IMR-90 (cell line): Measurements from ENCODE around the gene RAD23B. TPM values are rescaled to one million over a fixed set of nuclear protein-coding genes. Genes with fewer than 3 reads are reported as not detected.
A peak's percentile ranks its signal among the peaks of the same experiment; 100 is the strongest.

ENCODE experiments used
- ATAC-seq: fragments of 200-7000 bp; cut with Tn5 transposase; 2 replicates; pipeline ENCODE4 v1.9.1; 2020; ENCODE audit warnings: low read depth, mild to moderate bottlenecking, moderate library complexity
- BruUV-seq: library from RNA; stranded (reverse); fragments of 400-500 nt; replicated peaks from 2 replicates; lab custom pipeline; 2021; lab: Mats Ljungman, UMichigan
- CTCF ChIA-PET: fragments of 300-600 bp; formaldehyde crosslinking; extraction: SDS; loops from one replicate; lab custom pipeline; 2021; ENCODE audit warnings: antibody characterized with exemption; lab: Yijun Ruan, JAX
- POLR2A ChIA-PET: fragments of 300-600 bp; sonication (Branson Sonifier 250); formaldehyde crosslinking; loops from one replicate; lab custom pipeline; 2022; ENCODE audit warnings: antibody characterized with exemption; ENCODE audit not compliant: unreplicated experiment; lab: Charles Lee
- DNase-seq: peaks from one replicate; pipeline ENCODE4 v3.0.0; 2013
- H2AFZ ChIP-seq: replicated peaks from 2 replicates; pipeline ENCODE3; 2013; ENCODE audit warnings: low read length, mild to moderate bottlenecking; ENCODE audit not compliant: poor library complexity
- H2AK5ac ChIP-seq: 2 replicates; pipeline ENCODE4 v1.6.1; 2013; ENCODE audit warnings: low read depth, low read length, inconsistent platforms
- H2AK9ac ChIP-seq: replicated peaks from 2 replicates; pipeline ENCODE3; 2013; ENCODE audit warnings: mild to moderate bottlenecking, low read depth, low read length, moderate library complexity; ENCODE audit not compliant: poor library complexity
- H2BK120ac ChIP-seq: 2 replicates; pipeline ENCODE4 v1.6.1; 2013; ENCODE audit warnings: low read depth, low read length, inconsistent platforms
- H2BK15ac ChIP-seq: 3 replicates; pipeline ENCODE4 v1.6.1; 2013; ENCODE audit warnings: low read depth, low read length, inconsistent platforms
- H2BK20ac ChIP-seq: 2 replicates; pipeline ENCODE4 v1.6.1; 2013; ENCODE audit warnings: low read depth, mild to moderate bottlenecking, inconsistent platforms, low read length, moderate library complexity
- H2BK5ac ChIP-seq: 2 replicates; pipeline ENCODE4 v1.6.1; 2013; ENCODE audit warnings: mild to moderate bottlenecking, low read depth, low read length, inconsistent platforms; ENCODE audit not compliant: poor library complexity, severe bottlenecking
- H3K14ac ChIP-seq: replicated peaks from 2 replicates; pipeline ENCODE4 v1.6.1; 2013; ENCODE audit warnings: low read depth, low read length, inconsistent platforms
- H3K18ac ChIP-seq: 2 replicates; pipeline ENCODE4 v1.6.1; 2013; ENCODE audit warnings: low read depth, low read length, control low read depth
- H3K23ac ChIP-seq: 2 replicates; pipeline ENCODE4 v1.6.1; 2013; ENCODE audit warnings: low read depth, low read length, inconsistent platforms
- H3K27ac ChIP-seq: 2 replicates; pipeline ENCODE4 v1.5.1; 2013; ENCODE audit warnings: mild to moderate bottlenecking, control low read depth, low read length; ENCODE audit not compliant: insufficient read depth
- H3K27me3 ChIP-seq: 2 replicates; pipeline ENCODE4 v1.6.1; 2013; ENCODE audit warnings: low read length; ENCODE audit not compliant: control insufficient read depth, insufficient read depth
- H3K36me3 ChIP-seq: 2 replicates; pipeline ENCODE4 v1.6.1; 2013; ENCODE audit warnings: low read length, mixed read lengths; ENCODE audit not compliant: control insufficient read depth, insufficient read depth
- H3K4ac ChIP-seq: 2 replicates; pipeline ENCODE4 v1.6.1; 2013; ENCODE audit warnings: low read depth, low read length, inconsistent platforms
- H3K4me1 ChIP-seq: 2 replicates; pipeline ENCODE4 v1.6.1; 2013; ENCODE audit warnings: low read length, mixed read lengths; ENCODE audit not compliant: control insufficient read depth, insufficient read depth
- H3K4me2 ChIP-seq: 2 replicates; pipeline ENCODE4 v1.6.1; 2013; ENCODE audit warnings: low read depth, mild to moderate bottlenecking, control low read depth, low read length, moderate library complexity
- H3K4me3 ChIP-seq: 2 replicates; pipeline ENCODE4 v1.5.1; 2013; ENCODE audit warnings: low read depth, mild to moderate bottlenecking, control low read depth, low read length, moderate library complexity; ENCODE audit not compliant: insufficient read depth
- H3K56ac ChIP-seq: 2 replicates; pipeline ENCODE4 v1.6.1; 2013; ENCODE audit warnings: low read length, inconsistent platforms; ENCODE audit not compliant: insufficient read depth; ENCODE audit errors: extremely low read depth
- H3K79me1 ChIP-seq, 2 experiments: 2 replicates each; pipeline ENCODE4 v1.6.1; 2013; ENCODE audit warnings: low read length in 2 of 2, inconsistent platforms in 1 of 2, low read depth in 1 of 2
- H3K9ac ChIP-seq: 2 replicates; pipeline ENCODE4 v1.6.1; 2013; ENCODE audit warnings: low read depth, low read length, control low read depth
- H3K9me1 ChIP-seq: 2 replicates; pipeline ENCODE4 v1.6.1; 2013; ENCODE audit warnings: low read length, inconsistent platforms; ENCODE audit not compliant: insufficient read depth
- H3K9me3 ChIP-seq: 2 replicates; pipeline ENCODE4 v1.6.1; 2013; ENCODE audit warnings: low read length; ENCODE audit not compliant: control insufficient read depth, insufficient read depth
- H4K20me1 ChIP-seq: 2 replicates; pipeline ENCODE4 v1.6.1; 2013; ENCODE audit warnings: low read length, inconsistent platforms; ENCODE audit not compliant: insufficient read depth
- H4K5ac ChIP-seq: 2 replicates; pipeline ENCODE4 v1.6.1; 2013; ENCODE audit warnings: mild to moderate bottlenecking, low read depth, low read length, control low read depth
- H4K8ac ChIP-seq, 2 experiments: 2 replicates each; pipeline ENCODE4 v1.6.1; 2013; ENCODE audit warnings: low read depth in 2 of 2, low read length in 2 of 2, control low read depth in 1 of 2, inconsistent platforms in 1 of 2
- H4K91ac ChIP-seq: 2 replicates; pipeline ENCODE4 v1.6.1; 2013; ENCODE audit warnings: low read depth, low read length, inconsistent platforms; ENCODE audit not compliant: insufficient read depth
- MXI1 ChIP-seq: IDR thresholded peaks from 2 replicates; pipeline ENCODE4 v1.6.1; 2012; ENCODE audit warnings: low read depth, mild to moderate bottlenecking, low read length, moderate library complexity, borderline replicate concordance
- NFE2L2 ChIP-seq: fragments of 150-350 bp; IDR thresholded peaks from 2 replicates; pipeline ENCODE4 v1.6.1; 2016; ENCODE audit warnings: low read depth, mild to moderate bottlenecking, low read length
- SMC3 ChIP-seq: fragments of 150-350 bp; IDR thresholded peaks from 2 replicates; pipeline ENCODE4 v1.6.1; 2016; ENCODE audit warnings: low read depth, mild to moderate bottlenecking, antibody characterized with exemption, low read length, moderate library complexity
- WGBS, 2 experiments: methylation state at CpG; one replicate each; pipeline versions ENCODE4 v1.1.5 to v1.1.7; 2013; ENCODE audit warnings: missing lambda C conversion rate in 2 of 2; ENCODE audit not compliant: insufficient read length in 1 of 2; ENCODE audit errors: extremely low coverage in 2 of 2; 5-methylcytosine and 5-hydroxymethylcytosine counted together
- dilution Hi-C: fragments of 300-500 bp; cut with HindIII; formaldehyde crosslinking; loops from one replicate; pipeline ENCODE4 v1.14.3; 2018; ENCODE audit warnings: low sequenced_read_pairs; ENCODE audit not compliant: unreplicated experiment
- in situ Hi-C: fragments of 300-500 bp; cut with MboI; formaldehyde crosslinking; loops from 3 replicates; pipeline ENCODE4 v1.14.3; 2019; ENCODE audit warnings: low sequenced_read_pairs, inconsistent platforms, mixed read lengths
- intact Hi-C: fragments of 100-400 bp; cut with micrococcal nuclease; formaldehyde crosslinking; loops from 2 replicates; pipeline ENCODE4 v1.10.0; 2022
- polyA plus RNA-seq, 3 experiments: library from polyadenylated mRNA; depleted of rRNA; stranded (reverse); fragments of >200 nt; gene quantifications; 2 replicates each; pipeline ENCODE4 v1.2.3, GENCODE V29; 2012; ENCODE audit warnings: low replicate concordance in 1 of 3
- total RNA-seq: library from RNA; depleted of rRNA; stranded (reverse); fragments of >200 nt; gene quantifications from 2 replicates; pipeline ENCODE4 v1.2.3, GENCODE V29; 2012
- TF ChIP-seq, protein P1 (sequence below): fragments of 150-350 bp; IDR thresholded peaks from 2 replicates; pipeline ENCODE4 v1.6.1; 2016; ENCODE audit warnings: low read depth, mild to moderate bottlenecking, low read length, moderate library complexity, borderline replicate concordance
- TF ChIP-seq, protein P2 (sequence below): fragments of 150-350 bp; IDR thresholded peaks from 2 replicates; pipeline ENCODE4 v1.6.1; 2017; ENCODE audit warnings: mild to moderate bottlenecking, antibody characterized with exemption, low read length, low read depth

RAD23B gene
- total and polyA plus RNA-seq, 2 of the 4 experiments (the other 2 are of a cell fraction): 126 to 148 TPM

DNA sequence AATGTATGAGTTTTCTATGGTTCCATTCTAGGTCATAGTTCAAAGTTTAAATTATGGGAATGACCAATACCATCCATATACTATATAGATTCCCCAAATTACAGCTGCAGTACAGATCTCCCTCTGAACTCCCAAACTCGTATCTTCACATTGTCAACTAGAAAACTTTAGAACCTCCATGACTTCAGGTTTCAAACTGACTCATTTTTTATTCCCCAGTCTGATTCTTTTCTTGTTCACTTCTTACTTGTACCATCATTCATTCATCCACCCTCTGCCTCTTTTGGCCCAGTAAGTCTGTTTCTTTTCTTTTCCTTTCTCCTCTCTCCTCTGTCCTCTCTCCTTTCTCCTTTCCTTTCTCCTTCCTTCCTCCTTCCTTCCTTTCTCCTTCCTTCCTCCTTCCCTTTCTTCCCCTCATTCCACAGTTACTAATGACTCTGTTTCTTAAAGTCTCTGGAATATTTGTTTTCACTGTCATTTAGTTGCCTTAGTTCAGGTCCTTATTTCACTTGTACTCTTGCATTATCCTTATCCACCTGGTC is 30.5 kb downstream of the RAD23B start (continued):
- TF ChIP-seq, protein P1, sequence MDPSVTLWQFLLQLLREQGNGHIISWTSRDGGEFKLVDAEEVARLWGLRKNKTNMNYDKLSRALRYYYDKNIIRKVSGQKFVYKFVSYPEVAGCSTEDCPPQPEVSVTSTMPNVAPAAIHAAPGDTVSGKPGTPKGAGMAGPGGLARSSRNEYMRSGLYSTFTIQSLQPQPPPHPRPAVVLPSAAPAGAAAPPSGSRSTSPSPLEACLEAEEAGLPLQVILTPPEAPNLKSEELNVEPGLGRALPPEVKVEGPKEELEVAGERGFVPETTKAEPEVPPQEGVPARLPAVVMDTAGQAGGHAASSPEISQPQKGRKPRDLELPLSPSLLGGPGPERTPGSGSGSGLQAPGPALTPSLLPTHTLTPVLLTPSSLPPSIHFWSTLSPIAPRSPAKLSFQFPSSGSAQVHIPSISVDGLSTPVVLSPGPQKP: no peak
- no peak for TF ChIP-seq SMC3
- no peak for TF ChIP-seq MXI1

- ATAC-seq: no peak
- TF ChIP-seq NFE2L2: peak; percentile 40; the same call in 1 of the 2 replicates
- TF ChIP-seq, protein P2, sequence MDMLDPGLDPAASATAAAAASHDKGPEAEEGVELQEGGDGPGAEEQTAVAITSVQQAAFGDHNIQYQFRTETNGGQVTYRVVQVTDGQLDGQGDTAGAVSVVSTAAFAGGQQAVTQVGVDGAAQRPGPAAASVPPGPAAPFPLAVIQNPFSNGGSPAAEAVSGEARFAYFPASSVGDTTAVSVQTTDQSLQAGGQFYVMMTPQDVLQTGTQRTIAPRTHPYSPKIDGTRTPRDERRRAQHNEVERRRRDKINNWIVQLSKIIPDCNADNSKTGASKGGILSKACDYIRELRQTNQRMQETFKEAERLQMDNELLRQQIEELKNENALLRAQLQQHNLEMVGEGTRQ: no peak
- Histone ChIP-seq H3K23ac (no peak overlapping the region), H4K8ac (no peak overlapping the region), H3K4me3 (no peak overlapping the region), H3K56ac (no peak overlapping the region), H3K14ac (no peak overlapping the region), H2AFZ (no peak overlapping the region), H3K4ac (no peak overlapping the region), H2BK15ac (no peak overlapping the region), H3K36me3 (peaks cover 29% of the 10 kb centered on the region), H3K27ac (no peak overlapping the region), H3K9me1 (peaks cover 10% of the 10 kb centered on the region; the same call in 1 of the 2 replicates), H3K4me1 (peaks cover 9% of the 10 kb centered on the region), H3K4me2 (no peak overlapping the region), H2BK20ac (no peak overlapping the region), H3K9me3 (no peaks in the 10 kb centered on the region), H3K79me1 (peaks cover 11 to 39% of the 10 kb centered on the region in 2 experiments; a peak in 3 of 4 replicates), H2AK9ac (no peak overlapping the region), H2AK5ac (no peak overlapping the region), H2BK5ac (no peak overlapping the region), H3K27me3 (no peaks in the 10 kb centered on the region), H3K18ac (no peak overlapping the region), H4K91ac (no peak overlapping the region), H4K20me1 (peaks cover 60% of the 10 kb centered on the region), H4K5ac (no peak overlapping the region), H3K9ac (no peak overlapping the region), H2BK120ac (no peak overlapping the region)
- CTCF ChIA-PET: no interaction called here
- no CpG with 5 or more reads among the region's 1 CpG for WGBS, 2 experiments
- intact Hi-C loops: no loop called here
- no peak for DNase-seq
- dilution Hi-C loops: no loop called here
- no TSS peak for BruUV-seq
- in situ Hi-C loops: no loop called here
- POLR2A ChIA-PET: no interaction called here
Observed at GRCh38 chr9:107314763-107315162, 31.7 kb downstream of the RAD23B start.
